ENCODE results near the gene WFDC10A.

- no peak for TF ChIP-seq EP300 (IDR thresholded peaks at IDR 0.05)
- no peak for TF ChIP-seq CTCF (IDR thresholded peaks at IDR 0.05)
- no peak for TF ChIP-seq POLR2A (IDR thresholded peaks at IDR 0.05)
Measured at GRCh38 chr20:45636513-45636912, 7.0 kb downstream of the WFDC10A start.
